Fibroblast of lung (primary cell): Measurements from ENCODE around the gene ABCD1. TPM values are rescaled to one million over a fixed set of nuclear protein-coding genes. Genes with fewer than 3 reads are reported as not detected.

ENCODE experiments used
- DNase-seq, 2 donors: peaks; one replicate each; pipeline versions ENCODE4 v3.0.0 to v3.0.0-alpha.2; 2010; ENCODE audit warnings: low read depth in 2 of 2
- H2AFZ ChIP-seq: 2 replicates; pipeline ENCODE4 v1.5.1; 2012; ENCODE audit warnings: low read length, control low read depth, inconsistent platforms
- H3K27ac ChIP-seq: 2 replicates; pipeline ENCODE4 v1.5.1; 2011; ENCODE audit warnings: low read length, control low read depth; ENCODE audit not compliant: insufficient read depth
- H3K27me3 ChIP-seq: 2 replicates; pipeline ENCODE4 v1.5.1; 2011; ENCODE audit warnings: mild to moderate bottlenecking, low read length; ENCODE audit not compliant: control insufficient read depth, insufficient read depth
- H3K36me3 ChIP-seq: 2 replicates; pipeline ENCODE4 v1.5.1; 2011; ENCODE audit warnings: low read length; ENCODE audit not compliant: control insufficient read depth, insufficient read depth
- H3K4me1 ChIP-seq: 2 replicates; pipeline ENCODE4 v1.5.1; 2011; ENCODE audit warnings: low read length; ENCODE audit not compliant: control insufficient read depth, insufficient read depth; ENCODE audit errors: extremely low read depth
- H3K4me2 ChIP-seq: 2 replicates; pipeline ENCODE4 v1.5.1; 2011; ENCODE audit warnings: low read length, control low read depth; ENCODE audit not compliant: insufficient read depth; ENCODE audit errors: extremely low read depth
- H3K4me3 ChIP-seq, 4 experiments: fragments of 200-600 bp in 1 of 4; sonication (generic) in 1 of 4; replicated peaks in 1 of 4; 2 replicates each; pipeline ENCODE4 v1.5.1; 2011 to 2016; ENCODE audit warnings: low read length in 4 of 4, low read depth in 3 of 4, mild to moderate bottlenecking in 3 of 4, control low read depth in 2 of 4, inconsistent platforms in 1 of 4, mixed read lengths in 1 of 4; ENCODE audit not compliant: insufficient read depth in 1 of 4; ENCODE audit errors: control extremely low read depth in 1 of 4
- H3K79me2 ChIP-seq: 2 replicates; pipeline ENCODE4 v1.5.1; 2012; ENCODE audit warnings: mild to moderate bottlenecking, low read length, inconsistent platforms; ENCODE audit not compliant: control insufficient read depth, insufficient read depth
- H3K9ac ChIP-seq: 2 replicates; pipeline ENCODE4 v1.5.1; 2011; ENCODE audit warnings: mild to moderate bottlenecking, low read length, control low read depth; ENCODE audit not compliant: insufficient read depth
- H3K9me3 ChIP-seq: 2 replicates; pipeline ENCODE4 v1.5.1; 2012; ENCODE audit warnings: low read depth, low read length; ENCODE audit not compliant: control insufficient read depth, insufficient read depth
- H4K20me1 ChIP-seq: 2 replicates; pipeline ENCODE4 v1.5.1; 2011; ENCODE audit warnings: low read length; ENCODE audit not compliant: control insufficient read depth, insufficient read depth; ENCODE audit errors: extremely low read depth
- EZH2 ChIP-seq: IDR thresholded peaks from 2 replicates; pipeline ENCODE4 v1.5.1; 2012; ENCODE audit warnings: low read length, control low read depth, mild to moderate bottlenecking; ENCODE audit errors: missing control alignments
- polyA plus RNA-seq, 2 donors: library from polyadenylated mRNA; depleted of rRNA in 1 of 2; stranded (reverse) in 1 of 2; unstranded in 1 of 2; fragments of >200 nt; gene quantifications; 2 replicates each; pipeline ENCODE4 v1.2.1, GENCODE V29; 2011 to 2012; ENCODE audit warnings: missing spikeins in 1 of 2
- total RNA-seq: library from RNA; depleted of rRNA; stranded (reverse); fragments of >200 nt; gene quantifications from 2 replicates; pipeline ENCODE4 v1.2.1, GENCODE V29; 2014
- TF ChIP-seq, protein P1 (sequence below), 2 donors: IDR thresholded peaks in 1 of 2; conservative IDR thresholded peaks in 1 of 2; 1 replicate in 1 of 2; 2 replicates in 1 of 2; pipeline ENCODE4 v1.5.1; 2011 to 2012; ENCODE audit warnings: low read length in 2 of 2, control low read depth in 1 of 2, inconsistent platforms in 1 of 2, low read depth in 1 of 2, mild to moderate bottlenecking in 1 of 2

The ABCD1 gene
- total and polyA plus RNA-seq, 2 donors (not counting 1 experiment from before 2014, with no cell fraction given): 4.0 to 12.7 TPM

DNA sequence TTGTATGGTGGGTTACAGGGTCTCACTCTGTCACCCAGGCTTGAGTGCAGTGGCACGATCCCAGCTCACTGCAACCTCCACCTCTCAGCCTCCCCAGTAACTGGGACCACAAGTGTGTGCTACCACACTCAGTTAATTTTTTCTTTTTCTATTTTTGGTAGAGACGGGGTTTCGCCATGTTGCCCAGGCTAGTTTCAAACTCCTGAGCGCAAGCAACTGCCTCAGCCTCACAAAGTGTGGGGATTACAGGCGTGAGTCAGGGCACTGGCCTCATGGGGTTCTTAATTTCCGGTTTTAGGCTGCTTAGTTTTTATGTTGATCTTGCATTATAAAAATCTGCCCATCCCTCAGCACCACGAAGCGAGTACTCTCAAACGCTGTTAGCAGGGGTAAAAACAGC, 7.2 kb upstream of the ABCD1 start:
- H2AFZ ChIP-seq: no peak overlapping the region
- TF ChIP-seq, protein P1, sequence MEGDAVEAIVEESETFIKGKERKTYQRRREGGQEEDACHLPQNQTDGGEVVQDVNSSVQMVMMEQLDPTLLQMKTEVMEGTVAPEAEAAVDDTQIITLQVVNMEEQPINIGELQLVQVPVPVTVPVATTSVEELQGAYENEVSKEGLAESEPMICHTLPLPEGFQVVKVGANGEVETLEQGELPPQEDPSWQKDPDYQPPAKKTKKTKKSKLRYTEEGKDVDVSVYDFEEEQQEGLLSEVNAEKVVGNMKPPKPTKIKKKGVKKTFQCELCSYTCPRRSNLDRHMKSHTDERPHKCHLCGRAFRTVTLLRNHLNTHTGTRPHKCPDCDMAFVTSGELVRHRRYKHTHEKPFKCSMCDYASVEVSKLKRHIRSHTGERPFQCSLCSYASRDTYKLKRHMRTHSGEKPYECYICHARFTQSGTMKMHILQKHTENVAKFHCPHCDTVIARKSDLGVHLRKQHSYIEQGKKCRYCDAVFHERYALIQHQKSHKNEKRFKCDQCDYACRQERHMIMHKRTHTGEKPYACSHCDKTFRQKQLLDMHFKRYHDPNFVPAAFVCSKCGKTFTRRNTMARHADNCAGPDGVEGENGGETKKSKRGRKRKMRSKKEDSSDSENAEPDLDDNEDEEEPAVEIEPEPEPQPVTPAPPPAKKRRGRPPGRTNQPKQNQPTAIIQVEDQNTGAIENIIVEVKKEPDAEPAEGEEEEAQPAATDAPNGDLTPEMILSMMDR (conservative IDR thresholded peaks at IDR 0.05 in 1 of 2, IDR thresholded peaks at IDR 0.05 in 1 of 2; ENCODE audit: low read depth in 1 of 2, low read length in 2 of 2): no peak
- TF ChIP-seq EZH2: no peak
- no peaks in the 10 kb centered on the region for H3K4me1 ChIP-seq
- no peak overlapping the region for H3K9ac ChIP-seq
- peaks cover 6% of the 10 kb centered on the region for H3K79me2 ChIP-seq
- no peaks in the 10 kb centered on the region for H3K9me3 ChIP-seq
- DNase-seq: no peak
- peaks cover 6% of the 10 kb centered on the region for H3K36me3 ChIP-seq
- H3K27ac ChIP-seq: no peak overlapping the region
- H3K27me3 ChIP-seq: no peaks in the 10 kb centered on the region
- H3K4me2 ChIP-seq: no peak overlapping the region
- no peak overlapping the region for H3K4me3 ChIP-seq
- H4K20me1 ChIP-seq: no peaks in the 10 kb centered on the region

DNA sequence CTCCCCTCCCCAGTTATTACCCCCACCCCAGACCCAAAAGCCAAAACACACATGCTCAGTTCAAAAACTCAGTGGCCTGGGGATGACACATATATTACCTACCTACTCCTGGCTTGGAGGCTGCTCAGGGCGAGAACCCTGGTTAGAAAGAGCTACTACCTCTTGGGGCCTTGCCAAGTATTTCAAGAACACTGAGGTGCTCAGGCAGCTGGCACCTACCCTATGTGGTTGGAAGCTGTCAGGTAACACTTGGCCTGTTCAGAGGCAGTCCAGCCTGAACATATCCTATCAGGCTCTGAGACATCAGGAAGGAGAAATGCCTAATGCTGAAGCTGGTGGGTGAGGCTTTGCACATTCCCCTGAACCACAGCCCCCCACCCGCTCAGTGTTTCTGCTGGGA, 5.4 kb upstream of the ABCD1 start:
- Histone ChIP-seq H2AFZ (no peak overlapping the region), H3K4me2 (no peak overlapping the region), H3K79me2 (peaks cover 14% of the 10 kb centered on the region), H3K4me1 (no peaks in the 10 kb centered on the region), H3K27ac (no peak overlapping the region), H3K9me3 (no peaks in the 10 kb centered on the region), H3K27me3 (no peaks in the 10 kb centered on the region), H4K20me1 (no peaks in the 10 kb centered on the region), H3K9ac (no peak overlapping the region), H3K4me3 (no peak overlapping the region), H3K36me3 (peaks cover 6% of the 10 kb centered on the region)
- DNase-seq: no peak
- TF ChIP-seq, protein P1 (conservative IDR thresholded peaks at IDR 0.05 in 1 of 2, IDR thresholded peaks at IDR 0.05 in 1 of 2; ENCODE audit: low read depth in 1 of 2, low read length in 2 of 2): no peak
- TF ChIP-seq EZH2: no peak

DNA sequence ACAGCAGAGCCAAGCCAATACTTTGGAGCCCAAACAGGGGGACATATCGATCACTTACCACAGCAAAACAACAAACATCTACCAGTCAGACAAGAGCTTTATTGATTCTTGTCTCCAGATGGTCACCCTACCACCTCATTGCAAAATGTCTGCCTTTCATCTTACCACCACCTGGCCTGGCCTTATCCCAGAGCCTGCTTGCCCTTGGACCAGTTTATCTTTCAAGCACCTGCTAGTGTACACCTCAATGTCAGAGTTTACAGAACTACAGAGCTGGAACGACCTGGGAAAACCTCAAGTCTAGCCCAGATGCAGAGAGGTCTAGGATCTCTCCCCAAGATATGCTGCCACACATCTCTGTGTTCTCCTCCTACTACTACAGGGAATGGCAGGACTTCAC, 5.0 kb upstream of the ABCD1 start:
- Histone ChIP-seq H3K79me2 (peaks cover 14% of the 10 kb centered on the region), H3K36me3 (peaks cover 6% of the 10 kb centered on the region), H3K9ac (no peak overlapping the region), H2AFZ (no peak overlapping the region), H3K4me1 (no peaks in the 10 kb centered on the region), H3K4me3 (no peak overlapping the region), H3K27ac (no peak overlapping the region), H3K27me3 (no peaks in the 10 kb centered on the region), H3K4me2 (no peak overlapping the region), H3K9me3 (no peaks in the 10 kb centered on the region), H4K20me1 (no peaks in the 10 kb centered on the region)
- no peak for DNase-seq
- TF ChIP-seq, protein P1 (conservative IDR thresholded peaks at IDR 0.05 in 1 of 2, IDR thresholded peaks at IDR 0.05 in 1 of 2; ENCODE audit: low read depth in 1 of 2, low read length in 2 of 2): no peak
- no peak for TF ChIP-seq EZH2
